Osteoblast (primary cell): ENCODE results near the gene SLC30A3. TPM values are rescaled to one million over a fixed set of nuclear protein-coding genes. Genes with fewer than 3 reads are reported as not detected.
A peak's percentile ranks its signal among the peaks of the same experiment; 100 is the strongest.

Experiments
- DNase-seq: peaks from one replicate; pipeline ENCODE4 v3.0.0; 2011; ENCODE audit warnings: low spot score, mixed read lengths; ENCODE audit not compliant: insufficient read length; ENCODE audit errors: missing footprints
- H2AFZ ChIP-seq: 2 replicates; pipeline ENCODE4 v1.6.0; 2011; ENCODE audit warnings: mild to moderate bottlenecking, low read length
- H3K27ac ChIP-seq: 2 replicates; pipeline ENCODE4 v1.5.1; 2011; ENCODE audit warnings: mild to moderate bottlenecking, low read depth, low read length, moderate library complexity
- H3K27me3 ChIP-seq: 2 replicates; pipeline ENCODE4 v1.6.0; 2012; ENCODE audit warnings: mild to moderate bottlenecking, control low read depth, inconsistent platforms, low read length, moderate library complexity; ENCODE audit not compliant: insufficient read depth
- H3K36me3 ChIP-seq: 2 replicates; pipeline ENCODE4 v1.5.1; 2011; ENCODE audit warnings: mild to moderate bottlenecking, low read length, control low read depth, moderate library complexity; ENCODE audit not compliant: insufficient read depth
- H3K4me1 ChIP-seq: 2 replicates; pipeline ENCODE4 v1.5.1; 2011; ENCODE audit warnings: mild to moderate bottlenecking, low read length, control low read depth, moderate library complexity; ENCODE audit not compliant: insufficient read depth
- H3K4me2 ChIP-seq: 2 replicates; pipeline ENCODE4 v1.6.0; 2011; ENCODE audit warnings: mild to moderate bottlenecking, low read length; ENCODE audit not compliant: insufficient read depth
- H3K4me3 ChIP-seq: fragments of 200-600 bp; sonication (generic); 3 replicates; pipeline ENCODE4 v1.5.1; 2012; ENCODE audit warnings: mild to moderate bottlenecking, low read length, inconsistent platforms; ENCODE audit not compliant: insufficient read depth
- H3K79me2 ChIP-seq: 2 replicates; pipeline ENCODE4 v1.6.0; 2012; ENCODE audit warnings: mild to moderate bottlenecking, low read length, control low read depth, inconsistent platforms; ENCODE audit not compliant: insufficient read depth
- H3K9me3 ChIP-seq: 2 replicates; pipeline ENCODE4 v1.5.1; 2011; ENCODE audit warnings: low read depth, low read length, control low read depth
- H4K20me1 ChIP-seq: 2 replicates; pipeline ENCODE4 v1.6.0; 2012; ENCODE audit warnings: mild to moderate bottlenecking, low read length, control low read depth; ENCODE audit not compliant: insufficient read depth
- total RNA-seq: library from RNA; depleted of rRNA; stranded (reverse); fragments of >200 nt; gene quantifications from 2 replicates; pipeline ENCODE4 v1.2.3, GENCODE V29; 2012
- TF ChIP-seq, protein P1 (sequence below): IDR thresholded peaks from 2 replicates; pipeline ENCODE4 v1.5.1; 2011; ENCODE audit warnings: mild to moderate bottlenecking, low read depth, low read length, moderate library complexity; ENCODE audit errors: extremely low read depth

SLC30A3 gene
- total RNA-seq, 1 donor: under 0.01 TPM

GRCh38 chr2:27307545-27308358 lies 44.9 kb upstream of the SLC30A3 start:
- peaks cover 27% of the 10 kb centered on the region for H4K20me1 ChIP-seq
- no peaks in the 10 kb centered on the region for H3K9me3 ChIP-seq
- H3K4me3 ChIP-seq: no peak overlapping the region
- H3K79me2 ChIP-seq: no peaks in the 10 kb centered on the region
- H3K27me3 ChIP-seq: peaks cover 44% of the 10 kb centered on the region
- no peak overlapping the region for H3K4me2 ChIP-seq
- no peak overlapping the region for H3K27ac ChIP-seq
- H2AFZ ChIP-seq: no peak overlapping the region
- peak; percentile 69 for DNase-seq
- H3K4me1 ChIP-seq: no peaks in the 10 kb centered on the region
- H3K36me3 ChIP-seq: peaks cover 17% of the 10 kb centered on the region
- TF ChIP-seq, protein P1, sequence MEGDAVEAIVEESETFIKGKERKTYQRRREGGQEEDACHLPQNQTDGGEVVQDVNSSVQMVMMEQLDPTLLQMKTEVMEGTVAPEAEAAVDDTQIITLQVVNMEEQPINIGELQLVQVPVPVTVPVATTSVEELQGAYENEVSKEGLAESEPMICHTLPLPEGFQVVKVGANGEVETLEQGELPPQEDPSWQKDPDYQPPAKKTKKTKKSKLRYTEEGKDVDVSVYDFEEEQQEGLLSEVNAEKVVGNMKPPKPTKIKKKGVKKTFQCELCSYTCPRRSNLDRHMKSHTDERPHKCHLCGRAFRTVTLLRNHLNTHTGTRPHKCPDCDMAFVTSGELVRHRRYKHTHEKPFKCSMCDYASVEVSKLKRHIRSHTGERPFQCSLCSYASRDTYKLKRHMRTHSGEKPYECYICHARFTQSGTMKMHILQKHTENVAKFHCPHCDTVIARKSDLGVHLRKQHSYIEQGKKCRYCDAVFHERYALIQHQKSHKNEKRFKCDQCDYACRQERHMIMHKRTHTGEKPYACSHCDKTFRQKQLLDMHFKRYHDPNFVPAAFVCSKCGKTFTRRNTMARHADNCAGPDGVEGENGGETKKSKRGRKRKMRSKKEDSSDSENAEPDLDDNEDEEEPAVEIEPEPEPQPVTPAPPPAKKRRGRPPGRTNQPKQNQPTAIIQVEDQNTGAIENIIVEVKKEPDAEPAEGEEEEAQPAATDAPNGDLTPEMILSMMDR: no peak

- Histone ChIP-seq H2AFZ (no peak overlapping the region), H3K4me2 (no peak overlapping the region), H3K27ac (no peak overlapping the region), H3K4me3 (no peak overlapping the region), H3K9me3 (no peaks in the 10 kb centered on the region), H3K79me2 (no peaks in the 10 kb centered on the region), H3K27me3 (peaks cover 44% of the 10 kb centered on the region), H3K36me3 (peaks cover 15% of the 10 kb centered on the region), H4K20me1 (peaks cover 22% of the 10 kb centered on the region), H3K4me1 (no peaks in the 10 kb centered on the region)
- DNase-seq: no peak
- TF ChIP-seq, protein P1: no peak
Measured at GRCh38 chr2:27307287-27307544, 44.4 kb upstream of the SLC30A3 start.

DNA sequence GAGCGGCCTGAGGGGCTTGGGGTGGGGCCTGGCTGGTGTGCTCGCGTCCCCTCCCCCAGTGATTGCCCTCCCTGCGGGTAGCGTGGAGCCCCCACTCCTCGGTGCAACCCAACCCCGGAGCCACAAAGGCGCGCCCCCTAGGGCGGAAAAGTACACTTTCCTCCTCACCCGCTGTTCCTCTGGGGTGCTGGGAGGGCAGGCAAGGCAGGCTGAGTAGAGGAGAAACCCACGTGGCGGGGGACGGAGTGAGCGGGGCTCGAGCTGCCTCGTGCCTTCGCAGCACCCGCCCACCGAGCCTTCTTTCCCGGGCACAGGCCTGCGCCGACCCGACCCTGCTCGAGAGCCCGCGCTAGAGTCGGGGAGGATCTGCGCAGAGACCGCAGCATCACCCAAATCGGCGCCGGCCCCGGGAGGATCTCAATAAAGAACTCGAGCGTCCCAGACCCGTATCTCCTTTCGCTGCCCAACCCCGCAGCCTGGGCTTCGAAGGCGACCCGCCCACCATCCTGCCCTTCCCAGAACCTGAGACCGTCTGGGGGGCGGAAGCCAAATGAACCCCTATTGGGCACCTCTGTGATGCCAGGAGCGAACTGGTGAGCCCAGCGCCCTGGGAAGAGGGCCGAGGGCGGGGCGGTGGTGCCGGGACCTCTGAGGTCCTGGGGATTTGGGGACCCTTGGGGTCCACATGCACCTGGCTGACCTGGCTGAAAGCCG lies 43.9 kb upstream of the SLC30A3 start:
- H4K20me1 ChIP-seq: peaks cover 18% of the 10 kb centered on the region
- H2AFZ ChIP-seq: no peak overlapping the region
- H3K4me1 ChIP-seq: no peaks in the 10 kb centered on the region
- peaks cover 44% of the 10 kb centered on the region for H3K27me3 ChIP-seq
- no peak overlapping the region for H3K4me2 ChIP-seq
- peak; percentile 90 for DNase-seq
- H3K36me3 ChIP-seq: peaks cover 12% of the 10 kb centered on the region
- H3K79me2 ChIP-seq: no peaks in the 10 kb centered on the region
- H3K27ac ChIP-seq: no peak overlapping the region
- H3K9me3 ChIP-seq: no peaks in the 10 kb centered on the region
- TF ChIP-seq, protein P1: no peak
- no peak overlapping the region for H3K4me3 ChIP-seq

DNA sequence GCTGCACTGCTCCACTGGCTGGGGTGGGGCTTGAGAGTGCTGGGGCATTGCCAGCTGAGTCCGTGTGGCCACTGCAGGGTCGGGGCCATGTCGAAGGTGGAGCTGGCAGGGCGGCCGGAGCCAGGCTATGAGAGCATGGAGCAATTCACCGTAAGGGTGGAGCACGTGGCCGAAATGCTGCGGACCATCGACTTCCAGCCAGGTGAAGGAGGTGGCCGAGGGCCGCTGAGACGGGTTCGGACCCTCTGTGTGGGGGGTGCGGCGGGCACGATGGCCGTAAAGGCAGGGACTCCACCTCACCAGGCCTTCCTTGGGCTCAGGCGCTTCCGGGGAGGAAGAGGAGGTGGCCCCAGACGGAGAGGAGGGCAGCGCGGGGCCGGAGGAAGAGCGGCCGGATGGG lies 43.3 kb upstream of the SLC30A3 start:
- Histone ChIP-seq H3K27ac (no peak overlapping the region), H3K36me3 (peaks cover 9% of the 10 kb centered on the region), H2AFZ (no peak overlapping the region), H3K79me2 (no peaks in the 10 kb centered on the region), H3K4me1 (no peaks in the 10 kb centered on the region), H3K9me3 (no peaks in the 10 kb centered on the region), H3K4me3 (no peak overlapping the region), H3K27me3 (peaks cover 44% of the 10 kb centered on the region), H3K4me2 (no peak overlapping the region), H4K20me1 (peaks cover 16% of the 10 kb centered on the region)
- TF ChIP-seq, protein P1: no peak
- peak; percentile 31 for DNase-seq
